MM.1S (cell line): ENCODE measurements around the gene SPAG17.

Experiments used
- DNase-seq: peaks from one replicate; pipeline ENCODE4 v3.0.0-alpha.2; 2015
- H2AFZ ChIP-seq: fragments of 300-600 bp; sonication (generic); 2 replicates; pipeline ENCODE4 v1.6.0; 2016; ENCODE audit warnings: antibody characterized with exemption, low read length
- H3F3A ChIP-seq: fragments of 300-600 bp; sonication (generic); 2 replicates; pipeline ENCODE4 v1.6.1; 2016; ENCODE audit warnings: mild to moderate bottlenecking, antibody characterized with exemption, low read length, moderate library complexity, mixed read lengths; ENCODE audit not compliant: insufficient read depth
- H3K27ac ChIP-seq: fragments of 300-600 bp; sonication (generic); 2 replicates; pipeline ENCODE4 v1.5.1; 2016; ENCODE audit warnings: mild to moderate bottlenecking, low read length
- H3K27me3 ChIP-seq: fragments of 300-600 bp; sonication (generic); replicated peaks from 2 replicates; pipeline ENCODE4 v1.6.0; 2016; ENCODE audit warnings: low read length; ENCODE audit not compliant: insufficient read depth
- H3K36me3 ChIP-seq: fragments of 300-600 bp; sonication (generic); replicated peaks from 2 replicates; pipeline ENCODE4 v1.6.1; 2016; ENCODE audit warnings: mild to moderate bottlenecking, low read length, mixed read lengths; ENCODE audit not compliant: insufficient read depth
- H3K4me1 ChIP-seq: fragments of 300-600 bp; sonication (generic); 2 replicates; pipeline ENCODE4 v1.6.1; 2016; ENCODE audit warnings: low read length, mixed read lengths
- H3K4me2 ChIP-seq: fragments of 300-600 bp; sonication (generic); 2 replicates; pipeline ENCODE4 v1.6.0; 2016; ENCODE audit warnings: low read depth, low read length
- H3K4me3 ChIP-seq: fragments of 300-600 bp; sonication (generic); 2 replicates; pipeline ENCODE4 v1.5.1; 2016; ENCODE audit warnings: low read length, mixed read lengths
- H3K79me2 ChIP-seq: fragments of 300-600 bp; sonication (generic); 2 replicates; pipeline ENCODE4 v1.6.1; 2016; ENCODE audit warnings: mixed run types, low read length, mixed read lengths
- H3K9ac ChIP-seq: fragments of 300-600 bp; sonication (generic); 2 replicates; pipeline ENCODE4 v1.6.1; 2016; ENCODE audit warnings: low read length, mixed read lengths
- H3K9me2 ChIP-seq: fragments of 300-600 bp; sonication (generic); replicated peaks from 2 replicates; pipeline ENCODE4 v1.6.1; 2016; ENCODE audit warnings: mild to moderate bottlenecking, low read length, mixed read lengths; ENCODE audit not compliant: insufficient read depth
- H3K9me3 ChIP-seq: fragments of 300-600 bp; sonication (generic); replicated peaks from 2 replicates; pipeline ENCODE4 v1.6.1; 2016; ENCODE audit warnings: mild to moderate bottlenecking, low read length, mixed read lengths; ENCODE audit not compliant: insufficient read depth
- H4K20me1 ChIP-seq: fragments of 300-600 bp; sonication (generic); 2 replicates; pipeline ENCODE4 v1.6.1; 2016; ENCODE audit warnings: mild to moderate bottlenecking, low read length, moderate library complexity, mixed read lengths; ENCODE audit not compliant: insufficient read depth
- CTCF ChIP-seq: fragments of 300-600 bp; sonication (generic); IDR thresholded peaks from 2 replicates; pipeline ENCODE4 v1.5.1; 2016; ENCODE audit warnings: antibody characterized with exemption, low read length, mixed read lengths
- EZH2 ChIP-seq: fragments of 300-600 bp; sonication (generic); optimal IDR thresholded peaks from 2 replicates; pipeline ENCODE3; 2017; ENCODE audit warnings: low read depth, mild to moderate bottlenecking, antibody characterized with exemption, low read length, mixed read lengths
- EZH2phosphoT487 ChIP-seq: fragments of 300-600 bp; sonication (generic); IDR thresholded peaks from 2 replicates; pipeline ENCODE4 v1.6.1; 2018; ENCODE audit warnings: antibody characterized with exemption, low read length

Gene SPAG17

GRCh38 chr1:118116401-118116800 is 68.6 kb downstream of the SPAG17 start:
- Histone ChIP-seq H3K9ac (no peak overlapping the region), H3K4me2 (no peak overlapping the region)
- no peak for DNase-seq

GRCh38 chr1:118115567-118116295 is 69.3 kb downstream of the SPAG17 start:
- DNase-seq: no peak
- H3K4me1 ChIP-seq: no peaks in the 10 kb centered on the region
- H3K27me3 ChIP-seq: no peaks in the 10 kb centered on the region
- no peak overlapping the region for H2AFZ ChIP-seq
- no peaks in the 10 kb centered on the region for H3K9me2 ChIP-seq
- H4K20me1 ChIP-seq: no peaks in the 10 kb centered on the region
- H3K79me2 ChIP-seq: no peaks in the 10 kb centered on the region
- no peak overlapping the region for H3K9ac ChIP-seq
- no peak overlapping the region for H3K27ac ChIP-seq
- TF ChIP-seq EZH2phosphoT487: no peak
- no peak for TF ChIP-seq EZH2
- TF ChIP-seq CTCF: no peak
- no peaks in the 10 kb centered on the region for H3F3A ChIP-seq
- no peaks in the 10 kb centered on the region for H3K9me3 ChIP-seq
- no peak overlapping the region for H3K4me3 ChIP-seq
- no peak overlapping the region for H3K4me2 ChIP-seq
- H3K36me3 ChIP-seq: no peaks in the 10 kb centered on the region

More at GRCh38 chr1:118116401-118116800, 68.6 kb downstream of the SPAG17 start:
- TF ChIP-seq CTCF (no peak), EZH2phosphoT487 (no peak), EZH2 (no peak)
- Histone ChIP-seq H3K9me3 (no peaks in the 10 kb centered on the region), H3K4me1 (no peaks in the 10 kb centered on the region), H3K36me3 (no peaks in the 10 kb centered on the region), H3F3A (no peaks in the 10 kb centered on the region), H3K27me3 (no peaks in the 10 kb centered on the region), H3K9me2 (no peaks in the 10 kb centered on the region), H3K27ac (no peak overlapping the region), H4K20me1 (no peaks in the 10 kb centered on the region), H3K79me2 (no peaks in the 10 kb centered on the region), H3K4me3 (no peak overlapping the region), H2AFZ (no peak overlapping the region)

- no peak overlapping the region for H3K4me2 ChIP-seq
- no peaks in the 10 kb centered on the region for H3K27me3 ChIP-seq
- no peak overlapping the region for H3K4me3 ChIP-seq
- no peaks in the 10 kb centered on the region for H3K36me3 ChIP-seq
- no peak overlapping the region for H2AFZ ChIP-seq
- H3K9me3 ChIP-seq: no peaks in the 10 kb centered on the region
- no peak for DNase-seq
- H3K9ac ChIP-seq: no peak overlapping the region
- H4K20me1 ChIP-seq: no peaks in the 10 kb centered on the region
- no peak overlapping the region for H3K27ac ChIP-seq
- TF ChIP-seq EZH2 (no peak), CTCF (no peak), EZH2phosphoT487 (no peak)
- no peaks in the 10 kb centered on the region for H3K9me2 ChIP-seq
- H3K4me1 ChIP-seq: no peaks in the 10 kb centered on the region
- no peaks in the 10 kb centered on the region for H3K79me2 ChIP-seq
- H3F3A ChIP-seq: no peaks in the 10 kb centered on the region
Observed at GRCh38 chr1:118113261-118113660, 71.8 kb downstream of the SPAG17 start.
